GM03348 (cell line): ENCODE measurements around the gene HCAR2.
"Not testable (repeated sequence)": the region's sequence is repeated elsewhere in the genome, so short reads cannot be mapped to it uniquely, and the experiment has no call there.

Experiments used
- DNase-seq: peaks from one replicate; pipeline ENCODE4 v3.0.0; 2012; ENCODE audit warnings: low spot score

HCAR2 gene

GRCh38 chr12:122702890-122703611 is at the start of gene HCAR2:
TSS of gene HCAR2 (minus strand) at chr12:122703357. CDS start at chr12:122703283, 74 bp downstream.
- not testable (repeated sequence) for DNase-seq

DNA sequence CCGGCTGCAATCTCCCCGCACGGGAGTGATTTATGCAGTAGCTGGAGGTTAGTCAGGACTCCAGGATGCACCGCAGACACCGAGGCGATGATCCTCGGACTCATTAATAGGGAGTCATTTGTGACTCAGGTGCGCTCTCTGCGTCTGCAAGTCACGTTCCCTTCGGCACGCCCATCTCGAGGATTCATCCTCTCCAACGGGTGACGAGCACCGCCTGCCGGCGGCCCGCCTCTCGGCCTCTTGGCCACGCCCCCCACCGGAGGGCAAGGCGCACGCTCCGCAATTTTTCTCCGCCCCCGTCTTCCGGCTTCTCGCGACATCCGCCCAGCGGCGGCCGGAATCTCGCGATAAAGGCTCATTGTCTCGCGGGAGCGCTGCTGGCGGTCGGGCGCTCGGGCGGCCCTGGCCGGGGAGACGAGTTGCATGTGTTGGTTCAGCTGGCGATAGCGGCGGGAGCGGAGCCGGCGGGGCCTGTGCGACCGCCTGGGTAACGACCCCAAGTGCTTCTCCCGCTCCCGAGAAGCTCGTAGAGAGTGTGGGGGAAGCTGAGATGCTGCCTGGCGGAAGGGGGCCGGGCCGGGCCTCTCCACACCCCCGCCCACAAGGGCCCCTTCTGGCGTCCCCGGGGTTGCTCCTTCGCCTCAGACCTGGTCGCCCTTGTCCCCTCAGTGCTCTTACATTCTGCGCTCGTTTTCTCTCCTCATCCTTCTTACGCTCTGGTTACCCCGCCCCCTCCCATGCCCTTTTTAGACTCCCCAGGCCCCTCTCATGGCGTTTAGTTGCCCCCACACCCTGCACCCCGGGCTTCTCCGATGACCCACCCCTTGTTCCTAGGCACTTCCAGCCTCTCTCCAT is 49.5 kb upstream of the HCAR2 start, which contains the start of gene DENR:
Gene DENR, plus strand, starts transcription at position 361 of the 855 bp plus-strand sequence. CDS start 878 bp downstream, outside the sequence.
- DNase-seq, result peak; percentile 98

- DNase-seq, result not testable (repeated sequence)
Measured at GRCh38 chr12:122750781-122751515, 47.8 kb upstream of the HCAR2 start.

- DNase-seq, result no peak
Measured at GRCh38 chr12:122749569-122750332, 46.6 kb upstream of the HCAR2 start.

DNA sequence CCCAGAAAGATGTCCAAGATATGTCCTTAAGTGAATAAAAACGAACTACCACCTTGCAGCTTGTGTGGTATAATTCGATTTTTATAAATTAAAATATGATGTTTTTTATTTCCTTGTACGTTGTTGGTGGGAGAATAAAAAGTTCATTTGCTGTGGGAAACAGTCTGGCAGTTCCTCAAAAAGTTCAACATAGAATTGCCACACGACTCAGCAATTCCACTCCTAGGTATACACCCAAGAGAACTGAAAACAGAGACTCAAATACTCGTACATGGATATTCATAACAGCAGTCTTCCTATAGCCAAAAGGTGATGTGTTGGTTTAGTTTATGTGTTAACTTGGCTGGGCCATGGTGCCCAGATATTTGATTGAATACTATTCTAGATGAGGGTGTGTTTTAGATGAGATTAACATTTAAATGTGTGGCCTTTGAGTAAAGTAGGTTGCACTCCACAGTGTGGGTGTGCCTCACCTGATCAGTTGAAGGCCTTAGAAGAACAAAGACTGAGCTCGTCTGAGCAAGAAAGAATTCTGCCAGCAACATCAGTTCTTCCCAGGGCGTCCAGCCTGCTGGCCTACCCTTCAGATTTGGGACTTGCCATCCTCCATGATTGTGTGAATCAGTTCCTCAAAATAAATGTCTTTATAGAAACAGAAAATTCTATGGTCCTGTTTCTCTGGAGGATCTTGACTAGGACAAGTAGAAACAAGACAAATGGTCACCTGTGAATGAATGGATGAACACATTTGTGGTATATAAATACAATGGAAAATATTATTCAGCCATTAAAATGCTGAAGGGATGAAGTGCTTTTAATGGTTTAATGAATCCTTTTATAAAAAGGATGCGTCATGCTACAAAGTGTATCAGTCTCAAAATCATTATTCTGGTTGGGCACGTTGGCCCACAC is 44.3 kb upstream of the HCAR2 start:
- no peak for DNase-seq

DNA sequence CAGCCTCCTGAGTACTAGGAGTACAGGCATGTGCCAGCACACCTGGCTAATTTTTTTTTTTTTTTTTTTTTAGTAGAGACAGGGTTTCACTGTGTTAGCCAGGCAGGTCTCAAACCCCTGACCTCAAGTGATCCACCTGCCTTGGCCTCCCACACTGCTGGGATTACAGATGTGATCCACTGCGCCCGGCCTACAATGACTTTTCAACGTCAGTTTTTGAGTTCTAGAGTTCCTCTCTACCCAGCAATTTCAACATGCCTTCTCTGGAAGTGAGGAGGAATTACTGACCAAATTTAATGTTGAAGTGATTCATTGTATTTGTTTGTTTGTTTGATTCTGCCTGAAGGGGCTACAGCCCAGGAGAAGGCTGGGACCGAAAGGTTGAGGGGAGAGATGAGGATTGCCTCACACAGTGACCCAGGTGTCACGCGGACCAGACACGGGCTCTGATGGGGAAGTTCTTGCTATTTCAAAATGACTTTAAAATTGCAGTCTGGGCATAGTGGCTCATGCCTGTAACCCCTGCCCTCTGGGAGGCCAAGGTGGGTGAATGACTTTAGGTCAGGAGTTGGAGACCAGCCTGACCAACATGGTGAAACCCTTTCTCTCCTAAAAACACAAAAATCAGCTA is 40.9 kb upstream of the HCAR2 start:
- DNase-seq, result no peak

DNA sequence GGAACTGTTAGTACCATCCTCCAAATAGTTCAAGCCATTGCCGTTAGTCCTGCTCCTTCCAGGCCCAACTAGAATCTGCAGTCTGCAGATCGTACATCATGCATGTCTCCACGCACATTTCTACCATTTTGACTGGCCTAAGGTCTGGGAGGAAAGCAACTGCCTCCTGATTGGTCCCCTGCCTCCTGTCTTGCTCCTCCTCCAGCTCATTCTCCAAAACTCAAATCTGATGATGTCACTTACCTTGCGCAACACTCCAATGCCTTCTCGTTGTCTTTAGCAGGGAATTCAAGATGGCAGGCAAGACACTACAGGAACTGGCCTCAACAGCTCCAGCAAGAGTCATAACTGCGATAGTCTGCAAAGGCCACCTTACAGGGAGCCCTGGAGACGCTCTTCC is 37.2 kb upstream of the HCAR2 start:
- no peak for DNase-seq

DNA sequence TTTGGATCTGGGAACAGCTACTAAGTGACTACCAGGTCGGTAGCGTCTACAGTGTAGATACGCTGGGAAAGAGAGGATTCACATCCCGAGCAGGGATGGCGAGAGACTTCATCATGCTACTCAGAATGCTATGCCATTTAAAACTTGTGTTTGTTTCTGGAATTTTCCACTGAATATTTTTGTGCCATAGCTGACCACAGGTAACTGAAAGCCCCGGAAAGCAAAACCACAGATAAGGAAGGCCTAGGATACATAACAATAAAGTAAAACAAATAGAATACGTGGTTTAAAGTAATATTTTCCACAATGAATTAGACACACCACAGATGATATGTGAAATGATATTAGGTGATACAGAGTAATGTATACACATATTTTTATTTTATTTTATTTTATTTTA is 35.4 kb upstream of the HCAR2 start:
- DNase-seq, result no peak

DNA sequence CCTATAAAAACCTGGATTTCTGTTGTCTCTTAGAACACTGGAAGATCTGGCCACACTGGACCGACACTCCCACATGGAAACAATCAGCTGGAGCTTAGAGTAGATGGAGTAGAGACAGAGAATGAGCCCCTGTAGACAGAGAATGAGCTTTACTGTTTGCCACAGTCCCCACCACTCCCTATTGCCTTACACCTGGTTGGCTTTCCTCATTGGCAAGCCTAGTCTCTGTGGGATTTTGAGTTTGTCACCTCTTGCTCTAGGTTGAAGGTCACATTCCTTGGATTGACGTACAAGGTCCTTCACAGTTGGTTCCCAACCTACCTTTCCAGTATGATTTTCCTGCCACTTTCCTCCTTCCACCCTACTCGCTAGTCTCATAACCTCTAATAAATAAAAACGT is 29.5 kb upstream of the HCAR2 start:
- DNase-seq, result no peak

DNA sequence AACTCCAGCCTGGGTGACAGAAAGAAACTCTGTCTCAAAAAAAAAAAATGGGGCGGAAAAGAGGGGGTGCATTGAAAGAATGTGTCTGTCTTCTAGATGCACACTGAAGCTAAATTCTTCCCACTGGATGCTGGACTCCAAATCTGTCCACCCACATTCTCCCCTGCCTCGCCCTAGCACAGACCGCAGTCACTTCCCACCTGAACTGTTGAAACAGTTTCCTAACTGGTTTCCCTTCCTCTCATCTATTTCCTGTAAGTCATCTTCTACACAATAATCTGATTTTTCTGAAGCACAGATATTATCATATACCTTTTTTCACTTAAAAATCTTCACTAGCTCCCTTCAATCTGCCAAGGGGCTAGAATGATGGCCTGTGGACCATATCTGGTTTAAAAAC is 29.0 kb upstream of the HCAR2 start:
- no peak for DNase-seq

GRCh38 chr12:122730215-122731014 is 27.3 kb upstream of the HCAR2 start, which contains the start of gene HCAR1:
TSS of gene HCAR1 (minus strand) at chr12:122730844. CDS start at chr12:122730339, 505 bp downstream.
- no peak for DNase-seq

- no peak for DNase-seq
Measured at GRCh38 chr12:122729583-122730214, 26.5 kb upstream of the HCAR2 start.

DNA sequence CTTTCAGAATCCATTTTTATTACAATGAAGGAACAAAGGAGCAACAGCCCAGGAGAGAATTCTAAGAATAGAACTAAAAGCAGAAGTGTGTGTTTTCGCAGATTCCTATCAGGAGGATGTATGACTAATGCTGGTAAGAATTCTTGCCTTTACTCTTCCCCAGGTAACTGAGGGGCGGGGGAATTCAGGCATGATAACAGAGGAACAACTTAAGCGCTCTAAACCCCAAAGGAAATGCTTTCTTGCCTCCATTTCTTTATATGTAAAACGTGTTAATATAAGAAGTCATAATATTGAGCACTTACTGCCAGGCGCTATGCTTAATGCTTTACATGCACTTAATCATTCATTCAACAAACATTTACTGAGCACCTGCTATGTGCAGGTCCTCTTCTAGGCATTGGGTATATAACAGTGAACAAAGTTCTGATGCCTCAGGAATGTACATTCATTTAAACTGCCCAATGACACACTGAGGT is 23.0 kb upstream of the HCAR2 start:
- no peak for DNase-seq

DNA sequence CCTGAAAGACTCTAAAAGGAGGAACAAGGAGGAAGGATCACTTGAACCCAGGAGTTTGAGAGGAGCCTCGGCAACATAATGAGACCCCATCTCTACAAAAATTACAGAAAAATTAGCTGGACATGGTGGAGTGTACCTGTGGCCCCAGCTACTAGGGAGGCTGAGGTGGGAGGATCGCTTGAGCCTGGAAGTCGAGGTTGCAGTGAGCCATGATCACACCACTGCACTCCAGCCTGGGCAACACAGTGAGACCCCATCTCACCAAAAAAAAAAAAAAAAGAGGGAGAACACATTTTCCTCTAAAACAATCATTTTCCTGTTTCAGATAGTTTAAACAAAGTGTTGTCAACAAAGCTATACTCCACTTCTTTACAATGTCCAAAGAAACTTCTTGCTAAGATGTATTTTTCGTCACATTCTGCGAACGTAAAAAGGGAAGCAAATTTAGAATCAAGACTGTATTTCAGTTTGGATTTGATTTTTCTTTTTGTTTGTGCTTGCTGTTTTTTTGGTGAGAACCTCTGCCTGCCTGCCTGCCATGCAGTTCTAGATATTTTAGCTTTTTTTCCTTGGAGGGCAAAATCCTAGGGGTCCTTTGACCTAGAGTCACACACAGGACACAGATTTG is 22.4 kb upstream of the HCAR2 start:
- DNase-seq, result no peak

DNA sequence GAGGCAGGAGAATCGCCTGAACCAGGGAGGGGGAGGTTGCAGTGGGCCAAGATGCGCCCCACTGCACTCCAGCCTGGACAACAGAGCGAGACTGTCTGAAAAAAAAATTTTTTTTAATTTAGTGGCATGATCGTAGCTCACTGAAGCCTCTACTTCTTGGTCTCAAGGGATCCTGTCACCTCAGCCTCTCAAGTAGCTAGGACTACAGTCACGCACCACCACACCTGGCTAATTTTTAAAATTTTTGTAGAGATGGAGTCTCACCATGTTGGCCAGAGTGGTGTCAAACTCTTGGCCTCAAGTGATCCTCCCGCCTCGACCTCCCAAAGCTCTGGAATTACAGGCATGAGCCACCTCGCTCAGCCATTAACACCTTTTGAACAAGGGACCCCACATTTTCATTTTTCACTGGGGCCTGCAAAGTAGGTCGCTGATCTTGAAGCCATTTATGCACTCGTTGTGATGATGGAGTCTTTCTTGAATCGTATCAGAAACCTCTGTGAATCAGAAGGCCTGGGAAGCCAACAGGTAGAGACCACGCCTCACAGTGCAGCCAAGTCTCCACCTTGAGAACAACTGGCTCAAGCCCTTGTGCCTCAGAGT is 21.6 kb upstream of the HCAR2 start:
- DNase-seq, result no peak

DNA sequence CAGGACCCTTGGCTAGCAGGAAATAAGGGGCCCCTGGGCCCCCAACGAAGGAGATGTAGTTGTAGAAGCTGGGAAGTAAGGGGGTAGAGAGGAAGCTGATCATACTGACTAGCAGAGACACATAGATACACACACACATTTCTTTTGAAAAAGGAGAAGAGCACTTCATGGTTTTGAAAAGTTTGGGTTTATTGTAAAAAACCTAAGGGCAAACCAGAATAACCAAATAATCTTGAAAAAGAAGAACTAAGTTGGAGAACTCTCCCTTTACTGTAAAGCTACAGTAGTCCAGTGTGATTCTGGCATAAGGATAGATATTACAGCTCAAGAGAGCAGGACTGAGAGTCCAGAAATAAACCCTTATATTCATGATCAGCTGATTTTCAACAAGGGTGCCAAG is 19.2 kb upstream of the HCAR2 start:
- no peak for DNase-seq

DNA sequence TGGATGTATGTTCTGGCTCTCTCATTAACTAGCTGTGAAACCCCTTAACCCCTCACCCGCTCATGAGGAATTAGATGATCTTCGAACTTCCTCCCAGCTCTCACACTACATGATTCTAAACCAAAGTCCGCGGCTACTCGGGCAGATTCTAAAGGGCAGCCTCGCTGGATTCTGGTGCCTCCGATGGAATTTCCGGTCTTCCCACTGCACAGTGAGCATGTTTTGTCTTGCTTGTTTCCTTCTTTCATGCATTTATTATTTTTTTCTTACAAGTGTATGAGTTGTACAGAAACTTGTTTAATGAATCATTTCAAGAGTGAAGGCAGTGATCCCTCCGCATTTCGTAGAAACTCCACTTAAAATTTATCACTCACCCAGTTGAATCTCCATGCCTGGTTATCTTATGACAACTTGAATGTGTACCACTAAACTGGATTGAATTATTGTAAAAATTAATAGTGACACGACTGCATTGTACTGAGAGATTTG is 17.9 kb upstream of the HCAR2 start:
- no peak for DNase-seq
